K562 (cell line): ENCODE results near the gene NKAIN4. TPM values are rescaled to one million over a fixed set of nuclear protein-coding genes. Genes with fewer than 3 reads are reported as not detected.
A peak's percentile ranks its signal among the peaks of the same experiment; 100 is the strongest.

Experiments used
- KHSRP ChIP-seq: fragments of 450-650 bp; IDR thresholded peaks from 2 replicates; pipeline ENCODE4 v1.6.1; 2017
- NFRKB ChIP-seq: fragments of 450-650 bp; IDR thresholded peaks from 2 replicates; pipeline ENCODE4 v1.6.1; 2016; ENCODE audit warnings: low read depth
- POLR2G ChIP-seq: fragments of 200-400 bp; formaldehyde crosslinking; IDR thresholded peaks from 2 replicates; pipeline ENCODE4 v1.6.1; 2017; ENCODE audit warnings: low read depth, mild to moderate bottlenecking, antibody characterized with exemption, low read length, moderate library complexity
- SIX5 ChIP-seq, 2 experiments: IDR thresholded peaks; 2 replicates each; pipeline ENCODE4 v1.6.1; 2011; ENCODE audit warnings: low read length in 2 of 2, borderline replicate concordance in 1 of 2, low read depth in 1 of 2, mild to moderate bottlenecking in 1 of 2, moderate library complexity in 1 of 2; ENCODE audit not compliant: insufficient read depth in 1 of 2
- STAT5A ChIP-seq: IDR thresholded peaks from 2 replicates; pipeline ENCODE4 v1.6.1; 2012; ENCODE audit warnings: low read length, inconsistent platforms, borderline replicate concordance
- TEAD1 ChIP-seq, 2 experiments: fragments of 450-650 bp in 1 of 2; sonication (generic) in 1 of 2; formaldehyde crosslinking; IDR thresholded peaks; 2 replicates each; pipeline versions ENCODE4 v1.4.0 to v1.8.0; 2020 to 2022; ENCODE audit warnings: mild to moderate bottlenecking in 2 of 2, missing genetic modification reagents in 1 of 2
- WHSC1 ChIP-seq: IDR thresholded peaks from one replicate; pipeline ENCODE4 v1.6.1; 2012; ENCODE audit warnings: low read length, control low read depth, inconsistent platforms
- ZBTB8A ChIP-seq: fragments of 450-650 bp; IDR thresholded peaks from 2 replicates; pipeline ENCODE4 v1.6.1; 2018; ENCODE audit warnings: mild to moderate bottlenecking, moderate library complexity; ENCODE audit not compliant: partially characterized antibody
- ZNF134 ChIP-seq: fragments of 250-450 bp; sonication (Bioruptor Pico); conservative IDR thresholded peaks from 2 replicates; pipeline ENCODE4 v1.4.0; 2020
- ZNF354B ChIP-seq: fragments of 250-450 bp; sonication (Bioruptor Pico); IDR thresholded peaks from 2 replicates; pipeline ENCODE4 v1.4.0; 2020
- ZNF76 ChIP-seq: fragments of 250-450 bp; sonication (Bioruptor Pico); IDR thresholded peaks from 2 replicates; pipeline ENCODE4 v1.4.0; 2020; ENCODE audit warnings: mild to moderate bottlenecking, moderate library complexity, borderline replicate concordance
- polyA plus RNA-seq, 8 experiments: library from polyadenylated mRNA; depleted of rRNA in 4 of 8; stranded (reverse) in 5 of 8; unstranded in 3 of 8; fragments of >200 nt; fragmentation: Nextera tagmentation in 2 of 8; fragmentation: Illumina TruSeq in 1 of 8; extraction: Ambion mirVana in 2 of 8; extraction: Trizol in 1 of 8; gene quantifications; 2 replicates each; pipeline versions ENCODE4 v1.2.1 to v1.2.3, GENCODE V29; 2011 to 2014; ENCODE audit warnings: inconsistent platforms in 1 of 8, missing spikeins in 1 of 8
- total RNA-seq, 7 experiments: library from RNA; depleted of rRNA in 6 of 7; stranded (reverse); fragments of >200 nt in 6 of 7; fragmentation: Illumina TruSeq in 2 of 7; extraction: Trizol in 2 of 7; gene quantifications; 2 replicates each; pipeline versions ENCODE4 v1.2.1 to v1.2.3, GENCODE V29; 2011 to 2021; ENCODE audit warnings: low replicate concordance in 1 of 7
- TF ChIP-seq, protein P1 (sequence below): fragments of 250-450 bp; sonication (Bioruptor Pico); IDR thresholded peaks from 2 replicates; pipeline ENCODE4 v1.8.0; 2022; ENCODE audit warnings: moderate library complexity, mild to moderate bottlenecking, inconsistent platforms
- TF ChIP-seq, protein P2 (sequence below): fragments of 450-650 bp; IDR thresholded peaks from 2 replicates; pipeline ENCODE4 v1.6.1; 2016; ENCODE audit warnings: low read depth, mild to moderate bottlenecking, moderate library complexity
- TF ChIP-seq, protein P3 (sequence below): fragments of 250-450 bp; sonication (Bioruptor Pico); IDR thresholded peaks from 2 replicates; pipeline ENCODE4 v1.5.1; 2021; ENCODE audit warnings: mild to moderate bottlenecking
- TF ChIP-seq, protein P4 (sequence below): fragments of 450-650 bp; formaldehyde crosslinking; IDR thresholded peaks from 2 replicates; pipeline ENCODE4 v1.4.0; 2020; ENCODE audit warnings: mild to moderate bottlenecking, moderate library complexity
- TF ChIP-seq, protein P5 (sequence below): fragments of 450-650 bp; conservative IDR thresholded peaks from 2 replicates; pipeline ENCODE4 v1.6.1; 2016; ENCODE audit warnings: missing genetic modification characterization, low read depth, mild to moderate bottlenecking, missing compliant biosample characterization, moderate library complexity
- TF ChIP-seq, protein P6 (sequence below): fragments of 450-650 bp; conservative IDR thresholded peaks from 2 replicates; pipeline ENCODE4 v1.6.1; 2016; ENCODE audit warnings: missing genetic modification characterization, low read depth, mild to moderate bottlenecking, control low read depth, missing compliant biosample characterization
- TF ChIP-seq, protein P7 (sequence below): sonication (generic); formaldehyde crosslinking; IDR thresholded peaks from 2 replicates; pipeline ENCODE4 v1.8.0; 2022; ENCODE audit warnings: mild to moderate bottlenecking, low read depth, missing genetic modification reagents

NKAIN4 gene
- total and polyA plus RNA-seq, 9 of the 15 experiments (the other 6 are each of a cell fraction or from before 2014, with no cell fraction given): not detected

DNA sequence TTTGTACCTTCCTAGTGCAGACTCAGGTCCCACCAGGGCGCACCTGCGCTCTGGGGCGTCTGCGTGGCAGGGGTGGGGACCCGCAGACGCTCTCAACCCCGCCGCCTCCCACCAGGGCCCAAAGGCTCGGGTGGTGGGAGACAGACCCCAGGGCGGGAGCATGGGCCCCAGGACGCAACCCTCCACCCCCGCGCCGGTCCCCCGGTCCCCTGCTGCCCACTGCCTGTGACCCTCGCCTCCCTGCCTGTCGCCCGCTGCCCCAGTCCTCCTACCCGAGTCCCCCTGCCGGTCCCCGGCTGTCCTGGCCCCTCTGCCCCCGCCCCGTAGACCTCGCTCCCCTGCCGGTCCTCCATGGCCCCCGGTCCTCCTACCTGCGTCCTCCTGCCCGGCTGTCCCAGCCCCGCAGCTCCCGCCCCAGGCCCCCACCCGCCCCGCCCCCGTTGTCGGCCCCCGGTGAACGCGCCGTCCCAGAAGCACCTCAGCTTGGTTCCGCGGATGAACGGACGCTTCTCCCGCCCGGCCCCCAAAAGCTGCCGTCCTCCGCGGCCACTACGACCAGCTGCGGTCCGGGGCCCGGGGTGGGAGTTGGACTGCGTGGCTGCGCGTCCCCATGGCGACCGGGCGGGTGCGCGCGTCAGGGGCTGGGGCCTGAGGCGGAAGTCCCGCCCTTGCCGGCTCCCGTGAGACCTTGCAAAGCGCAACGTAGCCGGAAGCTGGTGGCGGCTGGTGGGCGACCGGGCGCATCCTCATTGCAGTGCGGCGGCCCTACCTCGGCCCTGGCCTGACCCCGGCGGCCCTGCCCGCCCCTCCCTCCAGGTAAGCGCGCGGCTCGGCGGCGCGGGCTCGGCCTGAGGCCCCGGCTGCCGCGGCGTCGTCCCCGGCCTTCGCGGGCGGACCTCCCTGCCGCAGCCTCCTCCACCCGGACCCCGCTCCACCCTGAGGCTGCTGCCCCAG, 18.1 kb upstream of the NKAIN4 start, which contains the start of gene ARFGAP1 (continued):
- TF ChIP-seq, protein P1, sequence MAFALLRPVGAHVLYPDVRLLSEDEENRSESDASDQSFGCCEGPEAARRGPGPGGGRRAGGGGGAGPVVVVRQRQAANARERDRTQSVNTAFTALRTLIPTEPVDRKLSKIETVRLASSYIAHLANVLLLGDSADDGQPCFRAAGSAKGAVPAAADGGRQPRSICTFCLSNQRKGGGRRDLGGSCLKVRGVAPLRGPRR: no peak
- TF ChIP-seq, protein P2, sequence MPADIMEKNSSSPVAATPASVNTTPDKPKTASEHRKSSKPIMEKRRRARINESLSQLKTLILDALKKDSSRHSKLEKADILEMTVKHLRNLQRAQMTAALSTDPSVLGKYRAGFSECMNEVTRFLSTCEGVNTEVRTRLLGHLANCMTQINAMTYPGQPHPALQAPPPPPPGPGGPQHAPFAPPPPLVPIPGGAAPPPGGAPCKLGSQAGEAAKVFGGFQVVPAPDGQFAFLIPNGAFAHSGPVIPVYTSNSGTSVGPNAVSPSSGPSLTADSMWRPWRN: no peak
- TF ChIP-seq ZNF354B (no peak), TEAD1 (CRISPR knock-in tag; IDR thresholded peaks at IDR 0.05) (no peak; a peak in 1 of 4 replicates), SIX5 (IDR thresholded peaks at IDR 0.05; ENCODE audit: borderline replicate concordance in 1 of 2, insufficient read depth in 1 of 2, low read depth in 1 of 2, low read length in 2 of 2) (no peak), KHSRP (no peak), ZBTB8A (no peak), ZNF134 (CRISPR knock-in tag) (no peak), WHSC1 (no peak), NFRKB (no peak), POLR2G (peak; percentile 91), ZNF76 (CRISPR knock-in tag) (no peak), STAT5A (no peak)
- TF ChIP-seq, protein P3, sequence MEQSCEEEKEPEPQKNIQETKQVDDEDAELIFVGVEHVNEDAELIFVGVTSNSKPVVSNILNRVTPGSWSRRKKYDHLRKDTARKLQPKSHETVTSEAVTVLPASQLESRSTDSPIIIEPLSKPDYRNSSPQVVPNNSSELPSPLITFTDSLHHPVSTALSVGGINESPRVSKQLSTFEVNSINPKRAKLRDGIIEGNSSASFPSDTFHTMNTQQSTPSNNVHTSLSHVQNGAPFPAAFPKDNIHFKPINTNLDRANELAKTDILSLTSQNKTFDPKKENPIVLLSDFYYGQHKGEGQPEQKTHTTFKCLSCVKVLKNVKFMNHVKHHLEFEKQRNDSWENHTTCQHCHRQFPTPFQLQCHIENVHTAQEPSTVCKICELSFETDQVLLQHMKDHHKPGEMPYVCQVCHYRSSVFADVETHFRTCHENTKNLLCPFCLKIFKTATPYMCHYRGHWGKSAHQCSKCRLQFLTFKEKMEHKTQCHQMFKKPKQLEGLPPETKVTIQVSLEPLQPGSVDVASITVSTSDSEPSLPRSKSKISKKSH (CRISPR knock-in tag): no peak
- TF ChIP-seq, protein P4, sequence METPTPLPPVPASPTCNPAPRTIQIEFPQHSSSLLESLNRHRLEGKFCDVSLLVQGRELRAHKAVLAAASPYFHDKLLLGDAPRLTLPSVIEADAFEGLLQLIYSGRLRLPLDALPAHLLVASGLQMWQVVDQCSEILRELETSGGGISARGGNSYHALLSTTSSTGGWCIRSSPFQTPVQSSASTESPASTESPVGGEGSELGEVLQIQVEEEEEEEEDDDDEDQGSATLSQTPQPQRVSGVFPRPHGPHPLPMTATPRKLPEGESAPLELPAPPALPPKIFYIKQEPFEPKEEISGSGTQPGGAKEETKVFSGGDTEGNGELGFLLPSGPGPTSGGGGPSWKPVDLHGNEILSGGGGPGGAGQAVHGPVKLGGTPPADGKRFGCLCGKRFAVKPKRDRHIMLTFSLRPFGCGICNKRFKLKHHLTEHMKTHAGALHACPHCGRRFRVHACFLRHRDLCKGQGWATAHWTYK (CRISPR knock-in tag): peak; percentile 32; the same call in 1 of the 2 replicates
- TF ChIP-seq, protein P5, sequence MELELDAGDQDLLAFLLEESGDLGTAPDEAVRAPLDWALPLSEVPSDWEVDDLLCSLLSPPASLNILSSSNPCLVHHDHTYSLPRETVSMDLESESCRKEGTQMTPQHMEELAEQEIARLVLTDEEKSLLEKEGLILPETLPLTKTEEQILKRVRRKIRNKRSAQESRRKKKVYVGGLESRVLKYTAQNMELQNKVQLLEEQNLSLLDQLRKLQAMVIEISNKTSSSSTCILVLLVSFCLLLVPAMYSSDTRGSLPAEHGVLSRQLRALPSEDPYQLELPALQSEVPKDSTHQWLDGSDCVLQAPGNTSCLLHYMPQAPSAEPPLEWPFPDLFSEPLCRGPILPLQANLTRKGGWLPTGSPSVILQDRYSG: no peak
- TF ChIP-seq, protein P6, sequence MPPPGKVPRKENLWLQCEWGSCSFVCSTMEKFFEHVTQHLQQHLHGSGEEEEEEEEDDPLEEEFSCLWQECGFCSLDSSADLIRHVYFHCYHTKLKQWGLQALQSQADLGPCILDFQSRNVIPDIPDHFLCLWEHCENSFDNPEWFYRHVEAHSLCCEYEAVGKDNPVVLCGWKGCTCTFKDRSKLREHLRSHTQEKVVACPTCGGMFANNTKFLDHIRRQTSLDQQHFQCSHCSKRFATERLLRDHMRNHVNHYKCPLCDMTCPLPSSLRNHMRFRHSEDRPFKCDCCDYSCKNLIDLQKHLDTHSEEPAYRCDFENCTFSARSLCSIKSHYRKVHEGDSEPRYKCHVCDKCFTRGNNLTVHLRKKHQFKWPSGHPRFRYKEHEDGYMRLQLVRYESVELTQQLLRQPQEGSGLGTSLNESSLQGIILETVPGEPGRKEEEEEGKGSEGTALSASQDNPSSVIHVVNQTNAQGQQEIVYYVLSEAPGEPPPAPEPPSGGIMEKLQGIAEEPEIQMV (tag): no peak
- TF ChIP-seq, protein P7, sequence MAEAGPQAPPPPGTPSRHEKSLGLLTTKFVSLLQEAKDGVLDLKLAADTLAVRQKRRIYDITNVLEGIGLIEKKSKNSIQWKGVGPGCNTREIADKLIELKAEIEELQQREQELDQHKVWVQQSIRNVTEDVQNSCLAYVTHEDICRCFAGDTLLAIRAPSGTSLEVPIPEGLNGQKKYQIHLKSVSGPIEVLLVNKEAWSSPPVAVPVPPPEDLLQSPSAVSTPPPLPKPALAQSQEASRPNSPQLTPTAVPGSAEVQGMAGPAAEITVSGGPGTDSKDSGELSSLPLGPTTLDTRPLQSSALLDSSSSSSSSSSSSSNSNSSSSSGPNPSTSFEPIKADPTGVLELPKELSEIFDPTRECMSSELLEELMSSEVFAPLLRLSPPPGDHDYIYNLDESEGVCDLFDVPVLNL (CRISPR knock-in tag): no peak
